ENCODE data around the gene UQCRC2. TPM values are rescaled to one million over a fixed set of nuclear protein-coding genes. Genes with fewer than 3 reads are reported as not detected.

The UQCRC2 gene
- total RNA-seq, 1 donor from 2014 or later: 252 TPM

GRCh38 chr16:21987498-21987897 is 34.3 kb downstream of the UQCRC2 start:
- Histone ChIP-seq H3K36me3 (ENCODE audit: control insufficient read depth, insufficient read depth, low read length) (peaks cover 4% of the 10 kb centered on the region), H3K4me3 (ENCODE audit: low read depth, low read length) (no peak overlapping the region), H3K27me3 (ENCODE audit: control insufficient read depth, insufficient read depth, low read length) (no peaks in the 10 kb centered on the region)
- DNase-seq (ENCODE audit: low read depth) (no peak), FAIRE-seq (no peak)
- no peak for TF ChIP-seq CTCF (IDR thresholded peaks at IDR 0.05; ENCODE audit: insufficient read depth, low read length, severe bottlenecking)

GRCh38 chr16:21989133-21989532 is 36.0 kb downstream of the UQCRC2 start:
- DNase-seq (ENCODE audit: low read depth): no peak
- no peak for TF ChIP-seq CTCF (IDR thresholded peaks at IDR 0.05; ENCODE audit: insufficient read depth, low read length, severe bottlenecking)
- no peak for FAIRE-seq

GRCh38 chr16:21989751-21990150 is 36.6 kb downstream of the UQCRC2 start:
- H3K27me3 ChIP-seq (ENCODE audit: control insufficient read depth, insufficient read depth, low read length): no peaks in the 10 kb centered on the region
- TF ChIP-seq CTCF (IDR thresholded peaks at IDR 0.05; ENCODE audit: insufficient read depth, low read length, severe bottlenecking): no peak
- no peak overlapping the region for H3K4me3 ChIP-seq (ENCODE audit: low read depth, low read length)
- FAIRE-seq (no peak), DNase-seq (ENCODE audit: low read depth) (no peak)
- H3K36me3 ChIP-seq (ENCODE audit: control insufficient read depth, insufficient read depth, low read length): no peaks in the 10 kb centered on the region

More at GRCh38 chr16:21989133-21989532, 36.0 kb downstream of the UQCRC2 start:
- H3K27me3 ChIP-seq (ENCODE audit: control insufficient read depth, insufficient read depth, low read length): no peaks in the 10 kb centered on the region
- no peaks in the 10 kb centered on the region for H3K36me3 ChIP-seq (ENCODE audit: control insufficient read depth, insufficient read depth, low read length)
- no peak overlapping the region for H3K4me3 ChIP-seq (ENCODE audit: low read depth, low read length)

- Histone ChIP-seq H3K4me3 (ENCODE audit: low read depth, low read length) (no peak overlapping the region), H3K36me3 (ENCODE audit: control insufficient read depth, insufficient read depth, low read length) (no peaks in the 10 kb centered on the region), H3K27me3 (ENCODE audit: control insufficient read depth, insufficient read depth, low read length) (no peaks in the 10 kb centered on the region)
- FAIRE-seq (no peak), DNase-seq (ENCODE audit: low read depth) (no peak)
- TF ChIP-seq CTCF (IDR thresholded peaks at IDR 0.05; ENCODE audit: insufficient read depth, low read length, severe bottlenecking): no peak
Measured at GRCh38 chr16:21990381-21990944, 37.3 kb downstream of the UQCRC2 start.

GRCh38 chr16:21991621-21992020 is 38.5 kb downstream of the UQCRC2 start:
- no peak overlapping the region for H3K4me3 ChIP-seq (ENCODE audit: low read depth, low read length)
- FAIRE-seq (no peak), DNase-seq (ENCODE audit: low read depth) (no peak)
- H3K36me3 ChIP-seq (ENCODE audit: control insufficient read depth, insufficient read depth, low read length): no peaks in the 10 kb centered on the region
- no peaks in the 10 kb centered on the region for H3K27me3 ChIP-seq (ENCODE audit: control insufficient read depth, insufficient read depth, low read length)
- TF ChIP-seq CTCF (IDR thresholded peaks at IDR 0.05; ENCODE audit: insufficient read depth, low read length, severe bottlenecking): no peak

- H3K36me3 ChIP-seq (ENCODE audit: control insufficient read depth, insufficient read depth, low read length): no peaks in the 10 kb centered on the region
- DNase-seq (ENCODE audit: low read depth) (no peak), FAIRE-seq (no peak)
- H3K27me3 ChIP-seq (ENCODE audit: control insufficient read depth, insufficient read depth, low read length): no peaks in the 10 kb centered on the region
- TF ChIP-seq CTCF (IDR thresholded peaks at IDR 0.05; ENCODE audit: insufficient read depth, low read length, severe bottlenecking): no peak
- H3K4me3 ChIP-seq (ENCODE audit: low read depth, low read length): no peak overlapping the region
Measured at GRCh38 chr16:21994856-21995465, 41.8 kb downstream of the UQCRC2 start.
